Upper lobe of right lung (tissue), 1 donor: ENCODE data around the gene ZNF598. TPM values are rescaled to one million over a fixed set of nuclear protein-coding genes. Genes with fewer than 3 reads are reported as not detected.

Experiments used
- ATAC-seq: fragments of 200-7000 bp; cut with Tn5 transposase; one replicate; pipeline ENCODE4 v1.9.1; 2020; ENCODE audit warnings: mild to moderate bottlenecking, moderate library complexity
- DNase-seq: peaks from one replicate; pipeline ENCODE4 v3.0.0-alpha.2; 2020
- H3K27ac ChIP-seq: fragments of 200-600 bp; one replicate; pipeline ENCODE4 v1.8.0; 2022
- H3K27me3 ChIP-seq: fragments of 200-600 bp; one replicate; pipeline ENCODE4 v1.8.0; 2022; ENCODE audit warnings: mild to moderate bottlenecking
- H3K36me3 ChIP-seq: fragments of 200-600 bp; one replicate; pipeline ENCODE4 v1.8.0; 2022
- H3K4me1 ChIP-seq: fragments of 200-600 bp; one replicate; pipeline ENCODE4 v1.8.0; 2022
- H3K4me3 ChIP-seq: fragments of 200-600 bp; one replicate; pipeline ENCODE4 v1.8.0; 2022; ENCODE audit warnings: mild to moderate bottlenecking
- H3K9me3 ChIP-seq: fragments of 200-600 bp; one replicate; pipeline ENCODE4 v1.8.0; 2022
- CTCF ChIP-seq: fragments of 200-600 bp; IDR thresholded peaks from one replicate; pipeline ENCODE4 v1.8.0; 2022; ENCODE audit warnings: antibody characterized with exemption
- intact Hi-C: fragments of 100-400 bp; cut with DNase I; formaldehyde crosslinking; loops from one replicate; pipeline ENCODE4 v1.11.0; 2022
- total RNA-seq: library from RNA; stranded (reverse); fragmentation: NEBNext Ultra II Directional; extraction: Animal tissue kit (Norgen Biotek cat#: 25700); gene quantifications from one replicate; pipeline ENCODE4 v1.2.1, GENCODE V29; 2021
- donor health status: DM: no; HTN: yes; CAD: no; lungs with severe emphysema.

ZNF598 gene
- total RNA-seq, 1 donor from 2014 or later, result 38.2 TPM

GRCh38 chr16:1985466-1986150 is 24.0 kb downstream of the ZNF598 start:
- intact Hi-C loops, result no loop called here
- DNase-seq (no peak), ATAC-seq (no peak)
- no peak overlapping the region for H3K4me3 ChIP-seq
- H3K36me3 ChIP-seq, result peaks cover 20% of the 10 kb centered on the region
- TF ChIP-seq CTCF, result no peak
- H3K27me3 ChIP-seq, result peaks cover 33% of the 10 kb centered on the region
- H3K27ac ChIP-seq, result no peak overlapping the region
- H3K9me3 ChIP-seq, result no peaks in the 10 kb centered on the region
- peaks cover 23% of the 10 kb centered on the region for H3K4me1 ChIP-seq

DNA sequence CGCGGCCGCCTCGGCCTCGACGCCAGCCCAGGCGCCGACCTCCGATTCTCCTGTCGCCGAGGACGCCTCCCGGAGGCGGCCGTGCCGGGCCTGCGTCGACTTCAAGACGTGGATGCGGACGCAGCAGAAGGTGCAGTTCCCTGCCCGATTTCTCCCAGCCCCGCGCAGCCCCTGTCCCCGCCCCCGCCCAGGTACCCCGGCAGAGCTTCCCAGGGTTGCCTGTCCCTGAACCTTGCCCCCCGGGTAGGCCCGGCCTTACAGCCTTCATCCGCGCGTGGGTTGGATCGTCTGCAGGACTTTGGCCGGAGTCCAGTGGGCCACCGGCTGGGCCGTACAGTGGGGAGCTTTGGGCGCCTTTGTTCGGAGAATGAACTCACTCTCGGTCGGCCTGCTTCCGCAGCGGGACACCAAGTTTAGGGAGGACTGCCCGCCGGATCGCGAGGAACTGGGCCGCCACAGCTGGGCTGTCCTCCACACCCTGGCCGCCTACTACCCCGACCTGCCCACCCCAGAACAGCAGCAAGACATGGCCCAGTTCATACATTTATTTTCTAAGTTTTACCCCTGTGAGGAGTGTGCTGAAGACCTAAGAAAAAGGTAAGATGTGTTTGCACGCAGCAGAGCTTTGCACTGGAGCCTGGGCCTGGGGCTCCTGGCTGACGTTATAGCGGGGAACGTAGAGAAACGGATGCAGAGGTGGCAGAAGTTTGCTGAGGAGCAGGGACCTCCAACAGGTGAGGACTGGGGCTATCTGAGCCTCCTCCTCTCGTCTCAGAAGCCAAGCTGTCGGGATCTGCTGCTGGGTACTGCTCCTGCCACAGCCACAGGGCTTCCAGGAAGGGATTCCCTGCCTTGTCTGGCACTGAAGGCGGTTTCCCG is 25.0 kb downstream of the ZNF598 start:
- H3K4me1 ChIP-seq, result peaks cover 19% of the 10 kb centered on the region
- H3K27me3 ChIP-seq, result peaks cover 35% of the 10 kb centered on the region
- intact Hi-C loops, result no loop called here
- H3K27ac ChIP-seq, result peak overlapping the region; percentile 87
- no peak for DNase-seq
- H3K36me3 ChIP-seq, result peaks cover 20% of the 10 kb centered on the region
- H3K4me3 ChIP-seq, result peak overlapping the region; percentile 89
- TF ChIP-seq CTCF, result no peak
- no peaks in the 10 kb centered on the region for H3K9me3 ChIP-seq
- ATAC-seq, result peak; percentile 0

GRCh38 chr16:1983544-1984346 is 25.9 kb downstream of the ZNF598 start, which contains the start of gene GFER:
Gene GFER (plus strand): TSS chr16:1984193. CDS start chr16:1984219, 26 bp downstream.
- intact Hi-C loops, result no loop called here
- H3K27me3 ChIP-seq, result peaks cover 35% of the 10 kb centered on the region
- peak; percentile 44 for TF ChIP-seq CTCF
- no peaks in the 10 kb centered on the region for H3K9me3 ChIP-seq
- peak within 1 kb of the TSS; percentile 89 for H3K4me3 ChIP-seq
- H3K36me3 ChIP-seq, result peaks cover 20% of the 10 kb centered on the region
- DNase-seq (peak; percentile 96), ATAC-seq (peak; percentile 91)
- peaks cover 19% of the 10 kb centered on the region for H3K4me1 ChIP-seq
- peak within 1 kb of the TSS; percentile 87 for H3K27ac ChIP-seq

- Histone ChIP-seq H3K9me3 (no peaks in the 10 kb centered on the region), H3K36me3 (peaks cover 25% of the 10 kb centered on the region), H3K4me1 (peaks cover 19% of the 10 kb centered on the region), H3K4me3 (peak overlapping the region; percentile 89), H3K27ac (peak overlapping the region; percentile 87), H3K27me3 (peaks cover 39% of the 10 kb centered on the region)
- no peak for DNase-seq
- no peak for ATAC-seq
- intact Hi-C loops, result no loop called here
- TF ChIP-seq CTCF, result no peak
Observed at GRCh38 chr16:1982991-1983543, 26.6 kb downstream of the ZNF598 start.

GRCh38 chr16:1982013-1982433 is 27.6 kb downstream of the ZNF598 start:
- TF ChIP-seq CTCF, result no peak
- Histone ChIP-seq H3K4me1 (peaks cover 19% of the 10 kb centered on the region), H3K27ac (no peak overlapping the region), H3K36me3 (peaks cover 32% of the 10 kb centered on the region), H3K4me3 (no peak overlapping the region), H3K27me3 (peaks cover 42% of the 10 kb centered on the region), H3K9me3 (no peaks in the 10 kb centered on the region)
- ATAC-seq (no peak), DNase-seq (no peak)
- intact Hi-C loops, result no loop called here
